NCI-H1092 (cell line): ENCODE data around the gene RTTN.

Experiments used
- DNase-seq: peaks from one replicate; lab custom pipeline; 2025; lab: John Stamatoyannopoulos, UW

RTTN gene

DNA sequence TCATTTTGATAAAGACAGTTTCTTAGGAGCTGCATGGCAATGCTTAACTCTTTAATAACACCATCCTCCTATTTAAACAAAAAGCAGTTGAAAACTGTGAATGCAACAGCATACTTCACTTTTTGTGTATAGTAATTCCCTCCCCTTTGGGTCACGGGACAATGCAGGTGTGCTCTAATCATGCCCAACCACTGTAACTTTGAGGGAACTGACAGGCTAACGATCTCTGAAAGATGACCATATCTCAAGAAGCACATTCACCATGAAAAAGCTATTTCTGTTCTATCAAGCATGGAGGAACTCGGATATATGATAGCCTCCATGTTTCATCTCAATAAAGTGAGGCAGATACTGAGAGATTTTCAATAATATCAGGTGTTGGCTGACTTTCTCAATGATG lies 176.8 kb downstream of the RTTN start:
- DNase-seq: no peak

DNA sequence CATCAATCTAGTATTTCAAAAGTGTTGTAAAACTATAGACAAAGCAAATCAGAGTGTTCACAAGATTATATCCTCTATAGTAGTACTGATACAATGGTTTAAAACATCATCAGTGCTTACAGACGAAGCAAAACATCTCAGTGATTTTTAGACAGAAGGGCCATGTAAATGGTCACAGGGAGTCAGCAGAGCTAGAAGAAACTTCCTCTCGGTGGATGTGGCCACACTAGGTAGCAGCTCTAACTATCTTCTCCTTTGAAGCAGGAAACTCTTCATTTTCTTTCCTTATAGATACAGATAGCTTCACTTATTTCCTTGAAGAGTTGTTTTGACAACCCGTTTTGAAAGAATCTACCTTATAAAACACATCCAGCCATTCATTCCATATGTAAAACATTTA lies 177.4 kb downstream of the RTTN start:
- DNase-seq: no peak

DNA sequence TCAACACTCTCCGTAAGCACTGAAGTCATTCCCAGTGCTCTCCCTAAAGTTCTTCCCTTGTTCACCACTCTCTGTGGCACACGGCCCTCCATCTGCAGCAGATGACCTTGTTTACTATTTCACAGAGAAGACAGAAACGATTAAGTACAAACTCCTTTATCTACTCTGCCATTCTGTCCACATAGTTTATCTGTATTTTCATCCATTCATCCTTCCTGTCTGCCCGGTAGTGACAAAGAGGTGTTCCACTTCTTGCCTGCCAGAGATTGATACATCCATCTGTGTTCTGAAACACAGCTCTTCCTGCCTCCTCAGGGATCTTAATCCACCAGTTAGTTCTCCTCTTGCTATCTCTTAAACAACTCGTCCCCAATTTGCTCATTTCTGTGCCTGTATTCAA lies 179.9 kb downstream of the RTTN start:
- no peak for DNase-seq

DNA sequence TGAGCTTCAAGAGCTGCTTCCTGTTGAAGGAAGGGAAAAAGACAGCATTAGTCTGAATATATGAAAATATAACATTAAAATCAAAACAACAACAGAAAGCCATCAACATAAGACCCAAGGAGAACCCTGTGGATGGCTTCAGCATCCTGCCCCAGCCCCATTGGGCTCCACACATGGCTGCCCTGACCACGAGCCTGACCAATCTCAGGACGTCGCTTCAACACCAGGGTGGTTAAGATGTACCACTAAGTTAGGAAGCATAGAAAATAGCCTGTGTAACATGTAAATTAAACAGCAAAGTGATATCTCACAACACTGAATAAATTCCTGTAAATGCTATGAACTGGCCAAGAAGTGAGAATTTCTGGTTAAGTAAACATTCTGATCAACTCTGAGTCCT lies 180.7 kb downstream of the RTTN start:
- no peak for DNase-seq

DNA sequence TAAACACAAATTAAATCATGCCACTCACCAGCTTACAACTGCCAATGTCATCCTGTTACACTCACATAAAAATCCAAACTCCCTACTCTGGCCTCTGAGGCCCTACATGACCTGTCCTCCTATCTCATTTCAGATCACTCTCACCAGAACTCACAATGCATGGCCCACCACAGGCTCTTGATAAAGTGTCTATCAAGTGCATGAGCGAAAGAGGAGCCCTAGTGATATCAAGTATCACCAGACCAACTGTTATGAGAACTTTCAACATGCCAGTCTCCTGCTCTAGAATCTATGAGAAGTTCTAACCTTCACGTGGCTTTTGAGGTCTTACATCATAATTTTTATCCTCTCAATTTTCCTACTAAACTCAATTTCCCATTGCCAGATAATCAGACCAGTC lies 181.4 kb downstream of the RTTN start:
- no peak for DNase-seq

DNA sequence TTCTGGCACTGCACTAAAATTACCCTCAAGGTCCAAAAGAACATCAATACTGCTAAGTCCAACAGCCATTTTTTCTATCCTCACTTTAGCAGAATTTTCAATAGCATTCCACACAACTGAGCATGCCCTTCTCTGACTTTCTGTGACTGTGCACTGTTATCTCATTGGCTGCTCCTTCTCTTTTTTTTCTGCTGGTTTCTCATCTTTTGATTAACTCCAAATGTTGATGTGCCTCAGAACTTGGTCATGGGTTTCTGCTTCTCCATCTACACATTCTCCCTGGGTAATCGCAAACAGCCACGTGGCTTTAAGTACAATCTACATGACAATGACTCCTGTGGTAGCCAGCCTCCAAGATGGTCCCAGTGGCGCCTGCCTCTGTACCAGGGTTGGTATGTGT lies 182.9 kb downstream of the RTTN start:
- DNase-seq: no peak

DNA sequence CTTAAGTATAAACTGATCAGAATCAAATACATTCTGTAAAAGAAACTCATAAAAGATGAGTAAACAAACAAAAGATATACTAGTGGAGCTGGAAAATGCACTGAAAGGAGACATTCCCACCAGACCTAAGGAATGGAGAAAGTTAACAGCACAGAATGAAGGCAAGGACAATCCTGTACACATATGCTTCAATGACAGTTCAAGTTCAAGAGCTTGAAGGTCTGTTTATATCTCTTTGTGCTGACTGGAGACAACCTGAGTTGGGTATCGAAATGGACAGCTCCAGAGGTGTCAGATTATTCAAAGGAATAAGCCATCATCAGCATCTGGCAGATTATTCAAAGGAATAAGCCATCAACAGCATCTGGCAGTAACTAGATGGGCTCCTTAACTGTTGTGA lies 184.0 kb downstream of the RTTN start:
- no peak for DNase-seq

DNA sequence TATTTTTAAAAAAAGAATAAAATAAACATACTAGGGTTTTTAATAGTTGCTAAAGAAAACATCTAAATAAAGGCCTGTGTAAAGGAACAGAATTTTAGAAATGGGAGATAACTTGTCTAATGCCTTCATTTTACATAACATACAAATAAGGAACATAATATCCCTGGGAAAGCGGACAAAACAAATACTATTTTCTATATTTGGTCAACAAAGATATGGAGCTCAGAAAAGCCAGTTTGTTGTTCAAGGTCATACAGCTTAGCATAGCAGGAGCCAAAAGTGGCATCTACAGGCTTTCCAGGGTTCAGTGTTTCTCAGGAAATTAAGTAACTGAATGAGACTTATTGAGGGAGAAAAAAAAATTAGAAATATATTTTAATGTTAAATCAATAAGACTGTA lies 184.4 kb downstream of the RTTN start:
- no peak for DNase-seq

DNA sequence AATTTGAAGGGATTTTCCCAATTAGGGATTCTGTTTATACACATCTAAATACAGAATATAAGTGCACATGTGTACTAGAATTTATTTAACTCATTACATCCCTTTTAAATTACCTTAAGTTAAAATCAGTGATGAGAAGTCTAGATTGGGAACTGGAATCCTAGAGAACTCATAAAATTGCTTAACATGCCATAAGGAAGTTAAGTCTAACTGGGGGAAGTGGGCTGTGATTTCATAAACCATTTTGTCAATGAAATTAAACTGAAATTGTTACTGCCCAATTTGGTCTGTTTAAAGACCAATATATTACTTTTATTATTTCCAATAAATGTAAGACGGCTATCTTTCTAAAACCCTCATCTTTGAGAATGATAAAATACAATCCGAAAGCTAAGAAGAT lies 185.5 kb downstream of the RTTN start:
- DNase-seq: no peak

DNA sequence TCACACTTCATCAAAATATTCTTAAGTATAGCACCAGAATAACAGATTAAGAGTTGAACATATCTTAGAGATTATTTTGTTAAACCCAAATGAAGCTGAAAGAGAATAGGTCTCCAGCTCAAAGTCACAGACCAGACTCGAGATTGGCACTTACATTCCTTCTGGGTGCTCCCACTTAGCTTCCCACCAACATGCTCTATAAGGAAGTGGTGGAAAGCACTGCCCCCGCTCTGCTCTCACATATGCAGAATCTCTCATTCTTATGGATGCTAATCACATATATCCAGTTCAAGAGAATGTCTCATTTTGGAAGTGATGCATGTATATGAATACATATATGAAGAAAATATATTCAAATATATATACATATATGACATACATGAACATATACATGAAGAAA lies 186.4 kb downstream of the RTTN start:
- DNase-seq: no peak

DNA sequence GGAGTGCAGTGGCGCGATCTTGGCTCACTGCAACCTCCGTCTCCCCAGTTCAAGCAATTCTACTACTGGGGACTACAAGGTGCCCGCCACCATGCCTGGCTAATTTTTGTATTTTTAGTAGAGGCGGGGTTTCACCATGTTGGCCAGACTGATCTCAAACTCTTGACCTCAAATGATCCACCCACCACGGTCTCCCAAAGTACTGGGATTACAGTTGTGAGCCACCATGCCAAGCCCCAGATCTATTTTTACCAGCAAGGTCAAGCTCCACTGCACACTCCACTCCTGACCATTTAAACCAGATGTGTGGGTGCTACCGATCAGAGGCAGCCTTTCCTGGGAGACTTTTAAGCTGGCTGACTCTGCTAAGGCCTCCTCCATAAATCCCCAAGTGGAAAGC lies 190.4 kb downstream of the RTTN start:
- DNase-seq: peak; percentile 2

DNA sequence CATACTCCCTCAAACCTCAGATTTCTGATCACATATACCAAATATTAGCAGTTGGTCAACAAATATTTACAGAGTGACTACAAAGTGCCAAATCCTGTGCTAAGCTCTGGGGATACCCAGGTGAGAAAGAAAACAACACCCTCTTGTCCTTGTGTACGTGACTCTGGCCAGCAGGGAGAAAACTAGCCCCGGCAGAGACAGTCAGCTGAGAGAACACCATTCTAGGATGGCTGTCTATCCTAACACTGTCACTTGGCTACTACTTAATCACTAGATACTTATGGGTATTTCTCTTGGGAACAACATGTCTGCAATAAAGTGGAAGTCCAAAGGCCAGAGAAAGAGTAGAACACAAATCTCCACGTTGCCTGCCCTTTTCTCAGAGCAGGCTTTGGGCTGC lies 199.9 kb downstream of the RTTN start:
- no peak for DNase-seq

DNA sequence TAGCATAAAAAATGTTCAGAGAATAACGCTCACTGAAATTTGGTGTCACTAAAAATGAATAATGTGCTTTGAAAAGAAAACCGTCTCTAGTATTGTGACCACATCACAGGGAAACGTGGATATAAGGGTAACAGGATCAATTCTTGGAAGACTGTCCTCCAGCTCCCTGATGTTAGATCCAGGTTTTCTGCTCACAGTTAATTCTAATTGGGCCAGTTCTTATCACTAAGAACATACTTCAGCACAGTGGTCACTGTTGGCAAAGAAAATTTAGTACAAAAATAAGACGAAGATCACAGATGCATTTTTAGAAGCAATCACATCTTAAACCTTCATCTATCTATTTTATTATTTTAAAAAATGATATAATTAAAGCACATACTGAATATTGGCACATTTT lies 200.8 kb downstream of the RTTN start:
- no peak for DNase-seq

DNA sequence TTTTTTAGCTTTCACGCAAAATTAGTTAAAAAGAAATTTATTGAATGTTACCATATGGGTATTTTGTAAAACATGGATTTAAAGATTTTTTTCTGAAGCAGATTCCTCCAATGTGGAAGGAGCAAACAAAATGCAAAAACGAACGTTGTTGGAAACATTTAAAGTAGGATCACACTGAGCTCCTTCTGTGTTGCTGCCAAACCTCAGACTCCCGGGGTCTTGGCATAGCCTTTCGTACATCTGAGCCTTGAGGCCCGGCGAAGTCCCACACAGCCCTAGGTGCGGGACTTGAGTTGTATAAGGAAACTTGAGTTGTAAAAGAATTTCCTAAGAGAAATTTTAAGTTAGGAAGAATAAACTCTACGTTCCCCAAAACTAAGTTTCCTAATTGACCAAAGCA lies 205.8 kb downstream of the RTTN start:
- DNase-seq: no peak

DNA sequence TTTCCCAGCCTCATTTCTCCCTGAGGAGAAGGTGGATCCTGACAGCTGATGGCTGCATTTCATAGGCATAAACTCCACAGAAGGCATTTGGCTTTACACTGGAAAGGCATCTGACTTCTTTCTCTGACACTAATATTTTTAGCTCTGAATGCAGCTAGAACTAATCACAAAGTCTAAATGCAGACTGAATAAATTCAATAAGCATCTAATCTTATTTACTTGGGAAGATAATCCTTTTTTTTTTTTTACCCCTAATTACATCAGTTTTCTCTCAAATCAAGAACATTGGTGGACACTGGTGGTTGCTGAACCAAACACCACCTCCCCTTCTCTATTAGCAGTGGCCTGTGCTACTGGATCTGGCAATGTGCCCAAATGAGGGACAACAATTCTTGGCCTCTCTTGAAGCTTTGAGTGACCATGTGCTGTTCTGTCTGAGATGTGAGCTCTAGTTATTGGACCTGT lies 206.9 kb downstream of the RTTN start:
- DNase-seq: no peak

DNA sequence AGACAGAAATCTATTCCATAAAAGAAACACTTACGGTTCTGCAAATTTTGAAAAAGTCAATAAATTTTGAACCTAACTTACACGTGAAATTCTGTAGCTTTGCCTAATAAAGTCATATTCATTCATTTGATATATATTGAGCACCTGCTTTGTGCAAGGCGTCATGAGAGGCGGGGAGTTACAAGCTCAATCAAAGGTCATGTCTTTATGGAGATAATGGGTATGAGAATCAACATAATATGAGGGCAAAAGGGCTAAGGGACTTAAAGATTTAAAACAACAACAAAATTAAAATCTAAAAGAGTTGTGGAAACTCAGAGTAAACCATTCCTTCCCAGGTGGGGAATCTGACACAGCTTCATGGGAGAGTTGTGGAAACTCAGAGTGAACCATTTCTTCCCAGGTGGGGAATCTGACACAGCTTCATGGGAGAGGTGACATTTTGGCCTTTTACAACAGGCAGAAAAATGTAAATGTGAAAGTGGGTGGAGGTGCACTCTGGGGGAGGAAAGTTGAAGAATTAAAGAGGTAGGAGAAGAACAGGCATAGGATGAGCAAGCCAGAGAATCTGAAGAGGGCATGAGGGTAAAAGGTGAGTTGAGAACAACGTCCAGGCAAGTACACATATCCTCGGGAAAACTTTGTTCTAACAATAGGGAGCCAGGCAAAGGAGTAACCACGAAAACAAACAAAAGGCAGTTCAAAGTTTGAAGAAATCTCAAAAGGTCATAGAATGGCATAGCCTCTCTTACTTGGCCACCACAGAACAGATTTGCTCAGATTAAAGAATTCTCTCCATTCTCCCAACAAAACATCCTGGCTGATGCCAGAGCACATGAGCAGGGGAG lies 208.3 kb downstream of the RTTN start:
- DNase-seq: no peak

DNA sequence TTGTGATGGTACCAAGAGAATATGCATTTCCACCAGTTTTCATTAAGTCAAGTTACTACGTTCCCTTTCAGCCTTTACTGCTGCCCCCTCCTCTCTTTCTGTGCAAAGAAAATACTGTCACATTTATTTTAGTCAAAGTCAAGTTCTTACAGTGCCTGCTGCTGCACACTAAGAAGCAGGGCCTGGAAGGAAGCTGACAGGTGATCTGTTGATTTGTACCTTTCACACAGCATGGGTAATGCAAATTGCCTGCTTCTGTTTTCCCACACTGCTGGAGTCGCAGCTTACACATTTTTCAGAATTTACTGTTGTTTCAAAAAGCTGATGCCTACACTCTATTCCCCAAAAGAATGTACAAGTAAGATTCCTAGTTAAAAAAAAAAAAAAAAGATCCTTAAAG lies 209.1 kb downstream of the RTTN start:
- no peak for DNase-seq

DNA sequence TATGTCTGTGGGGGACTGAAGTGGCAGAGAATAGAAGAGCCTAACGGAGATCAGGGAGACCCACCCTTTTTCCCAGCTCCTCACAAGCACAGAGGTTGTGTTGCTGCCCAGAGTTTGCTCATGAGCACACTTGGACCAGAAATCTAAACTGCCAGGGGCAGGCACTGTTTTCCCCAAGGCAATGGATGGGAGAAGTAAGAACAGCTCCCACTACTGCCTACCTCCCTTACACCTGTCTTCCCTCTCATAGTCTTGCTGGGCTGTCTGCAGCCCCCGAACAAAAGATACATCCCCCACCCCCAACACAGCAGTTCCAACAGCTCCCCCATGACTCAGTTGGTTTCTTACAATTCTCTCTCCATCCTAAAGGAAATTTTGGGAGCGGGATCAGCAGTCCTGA lies 209.7 kb downstream of the RTTN start:
- no peak for DNase-seq

DNA sequence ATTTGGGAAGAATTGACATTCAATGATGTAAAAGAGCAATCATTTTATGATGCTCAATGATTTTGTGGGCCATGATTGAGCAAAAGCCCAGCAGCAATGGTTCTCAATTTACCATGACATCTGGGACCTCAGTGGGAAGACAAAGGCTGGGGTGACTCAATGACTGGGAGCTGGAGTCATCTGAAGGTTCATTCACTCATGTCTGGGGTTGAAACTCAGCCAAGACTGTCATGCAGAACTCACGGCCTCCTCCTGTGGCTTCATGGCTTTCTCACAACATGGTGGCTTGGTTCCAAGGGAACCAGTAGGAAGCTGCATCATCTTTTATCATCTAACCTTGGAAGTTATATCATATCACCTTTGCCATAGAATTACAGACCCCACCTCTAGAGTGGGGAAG lies 212.7 kb downstream of the RTTN start:
- no peak for DNase-seq

DNA sequence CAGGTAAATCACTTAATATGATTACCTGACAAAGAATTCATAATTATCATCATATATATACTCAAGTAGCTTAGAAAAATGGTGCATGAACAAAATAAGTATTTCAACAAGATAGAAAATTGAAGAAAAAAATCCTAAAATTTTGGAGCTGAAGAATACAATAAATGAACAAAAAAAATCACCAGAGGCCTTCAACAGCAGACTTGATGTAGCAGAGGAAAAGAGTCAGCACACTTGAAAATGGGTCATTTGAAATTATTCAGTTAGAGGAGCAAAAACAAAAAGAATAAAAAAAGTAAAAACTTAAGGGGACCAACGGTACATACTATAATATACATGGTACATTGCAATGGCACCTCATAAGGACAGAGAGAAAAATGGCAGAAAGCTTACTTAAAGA lies 217.6 kb downstream of the RTTN start:
- no peak for DNase-seq

DNA sequence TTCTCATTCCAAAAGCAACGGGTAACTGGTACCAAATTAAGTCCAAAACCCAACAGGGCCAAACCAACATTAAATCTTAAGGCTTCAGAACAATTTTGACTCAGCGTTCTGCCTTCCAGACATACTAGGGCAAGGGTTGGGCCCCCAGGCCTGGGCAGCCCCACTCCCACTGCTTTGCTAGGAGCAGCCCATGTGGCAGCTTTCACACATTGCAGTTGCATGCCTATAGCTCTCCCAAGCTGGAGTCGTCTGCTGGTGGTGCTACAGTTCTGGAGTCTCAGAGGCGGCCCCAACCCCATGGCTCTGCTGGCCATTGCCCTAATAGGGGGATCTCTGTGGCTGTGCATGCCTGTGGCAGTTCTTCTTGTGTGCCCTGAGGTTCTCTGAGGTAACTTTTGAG lies 220.2 kb downstream of the RTTN start:
- DNase-seq: no peak

DNA sequence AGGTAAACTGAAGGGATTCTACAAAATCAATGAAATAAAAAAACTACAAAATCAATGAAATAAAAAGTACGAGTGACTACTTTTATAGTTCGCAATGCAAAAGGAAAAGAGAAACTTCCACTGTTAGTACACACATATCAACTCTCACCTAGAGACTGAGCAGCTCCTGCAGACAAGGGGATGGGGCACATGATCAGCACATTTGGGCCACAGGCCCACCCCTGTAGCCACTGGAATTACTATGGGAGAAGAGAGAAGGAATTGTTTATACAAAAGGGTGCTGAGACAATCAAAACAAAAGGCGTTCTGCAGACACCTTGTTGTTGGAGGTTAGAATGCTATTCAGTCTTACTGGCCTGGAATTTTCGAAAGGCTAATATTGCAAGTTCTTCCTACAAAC lies 223.1 kb downstream of the RTTN start:
- no peak for DNase-seq

DNA sequence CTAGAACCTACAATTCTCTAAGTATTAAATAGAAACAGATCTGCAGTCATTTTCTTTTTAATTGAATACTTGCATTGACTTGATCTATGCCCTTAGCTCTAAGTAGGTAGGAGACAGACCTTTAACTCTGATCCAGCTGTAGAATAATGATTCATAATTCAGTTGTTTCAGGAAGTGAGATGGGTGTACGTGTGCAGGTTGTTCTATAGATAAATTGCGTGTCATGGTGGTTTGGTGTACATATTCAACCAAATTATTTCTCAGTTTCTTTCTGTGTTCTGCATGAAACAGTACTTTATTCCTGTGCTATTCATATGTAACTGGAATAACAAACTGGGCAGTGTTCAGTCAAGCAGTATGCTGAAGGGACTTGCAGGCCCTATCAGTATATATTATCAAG lies 223.5 kb downstream of the RTTN start:
- no peak for DNase-seq
